B cell (primary cell): ENCODE data around the gene FXYD1. TPM values are rescaled to one million over a fixed set of nuclear protein-coding genes. Genes with fewer than 3 reads are reported as not detected.

Experiments used
- ATAC-seq: fragments of 200-7000 bp; cut with Tn5 transposase; one replicate; pipeline ENCODE4 v1.10.0; 2021; ENCODE audit warnings: low read depth, mild to moderate bottlenecking, moderate number of reproducible peaks, moderate library complexity
- CTCF ChIA-PET: fragments of 350-600 bp; sonication (Branson Sonifier 250); formaldehyde crosslinking; loops from one replicate; lab custom pipeline; 2021; ENCODE audit warnings: antibody characterized with exemption, inconsistent platforms; lab: Charles Lee
- POLR2A ChIA-PET: fragments of 350-600 bp; sonication (Branson Sonifier 250); formaldehyde crosslinking; loops from one replicate; lab custom pipeline; 2021; ENCODE audit warnings: antibody characterized with exemption; lab: Charles Lee
- DNase-seq: peaks from one replicate; pipeline ENCODE4 v3.0.0; 2013
- H2AFZ ChIP-seq: 2 replicates; pipeline ENCODE4 v1.6.1; 2012; ENCODE audit warnings: mild to moderate bottlenecking, low read depth, low read length; ENCODE audit not compliant: insufficient read depth, poor library complexity, severe bottlenecking
- H3K27ac ChIP-seq, 2 donors: 1 replicate in 1 of 2; 2 replicates in 1 of 2; pipeline ENCODE4 v1.5.1; 2012 to 2013; ENCODE audit warnings: low read length in 2 of 2, mild to moderate bottlenecking in 2 of 2, moderate library complexity in 1 of 2
- H3K27me3 ChIP-seq, 4 experiments: fragments of 200-600 bp in 1 of 4; sonication (generic) in 1 of 4; replicated peaks in 1 of 4; 1 replicate in 2 of 4; 2 replicates in 2 of 4; pipeline versions ENCODE4 v1.6.1 to v1.7.0; 2013 to 2016; ENCODE audit warnings: low read length in 3 of 4, mild to moderate bottlenecking in 2 of 4, mixed read lengths in 1 of 4, moderate library complexity in 1 of 4; ENCODE audit not compliant: insufficient read depth in 4 of 4, control insufficient read depth in 3 of 4; ENCODE audit errors: control extremely low read depth in 1 of 4
- H3K36me3 ChIP-seq, 2 experiments: replicated peaks in 1 of 2; 1 replicate in 1 of 2; 2 replicates in 1 of 2; pipeline versions ENCODE4 v1.6.1 to v1.7.1; 2013; ENCODE audit warnings: low read length in 1 of 2; ENCODE audit not compliant: insufficient read depth in 2 of 2, control insufficient read depth in 1 of 2; ENCODE audit errors: control extremely low read depth in 1 of 2, extremely low read depth in 1 of 2
- H3K4me1 ChIP-seq, 2 donors: fragments of 200-600 bp in 1 of 2; sonication (generic) in 1 of 2; 1 replicate in 1 of 2; 2 replicates in 1 of 2; pipeline versions ENCODE4 v1.5.1 to v1.6.1; 2013 to 2017; ENCODE audit warnings: low read length in 2 of 2; ENCODE audit not compliant: control insufficient read depth in 2 of 2, insufficient read depth in 2 of 2
- H3K4me2 ChIP-seq: replicated peaks from 2 replicates; pipeline ENCODE3; 2012; ENCODE audit warnings: mild to moderate bottlenecking, low read depth, low read length; ENCODE audit not compliant: poor library complexity, severe bottlenecking
- H3K4me3 ChIP-seq, 5 experiments: fragments of 200-600 bp in 1 of 5; sonication (generic) in 1 of 5; 1 replicate in 3 of 5; 2 replicates in 2 of 5; pipeline versions ENCODE4 v1.5.1 to v1.7.0; 2011 to 2016; ENCODE audit warnings: low read length in 4 of 5, mild to moderate bottlenecking in 4 of 5, low read depth in 2 of 5, control low read depth in 1 of 5, moderate library complexity in 1 of 5; ENCODE audit not compliant: insufficient read depth in 1 of 5; ENCODE audit errors: control extremely low read depth in 1 of 5, extremely low read depth in 1 of 5
- H3K79me2 ChIP-seq: fragments of 200-600 bp; sonication (generic); one replicate; pipeline ENCODE4 v1.6.0; 2016; ENCODE audit warnings: low read length; ENCODE audit not compliant: control insufficient read depth, insufficient read depth
- H3K9ac ChIP-seq: fragments of 200-600 bp; sonication (generic); 2 replicates; pipeline ENCODE4 v1.6.1; 2017; ENCODE audit warnings: mild to moderate bottlenecking, low read length, moderate library complexity
- H3K9me3 ChIP-seq, 3 donors: one replicate each; pipeline versions ENCODE4 v1.6.1 to v1.7.1; 2013; ENCODE audit warnings: low read length in 2 of 3; ENCODE audit not compliant: control insufficient read depth in 2 of 3, insufficient read depth in 1 of 3; ENCODE audit errors: control extremely low read depth in 1 of 3
- H4K20me1 ChIP-seq: 2 replicates; pipeline ENCODE4 v1.6.0; 2012; ENCODE audit warnings: mild to moderate bottlenecking, low read length; ENCODE audit not compliant: insufficient read depth, control insufficient read depth, poor library complexity, severe bottlenecking
- H3K27ac Mint-ChIP-seq: one replicate; pipeline ENCODE4 v1.8.0; 2021; ENCODE audit warnings: mixed read lengths
- H3K27me3 Mint-ChIP-seq: one replicate; pipeline ENCODE4 v1.8.0; 2021; ENCODE audit warnings: mixed read lengths
- H3K4me1 Mint-ChIP-seq: one replicate; pipeline ENCODE4 v1.8.0; 2021; ENCODE audit warnings: mixed read lengths
- H3K4me3 Mint-ChIP-seq: one replicate; pipeline ENCODE4 v1.8.0; 2021; ENCODE audit warnings: mixed read lengths
- H3K9me3 Mint-ChIP-seq: one replicate; pipeline ENCODE4 v1.8.0; 2022; ENCODE audit warnings: mixed read lengths; ENCODE audit not compliant: insufficient read depth
- CTCF ChIP-seq: fragments of 200-600 bp; IDR thresholded peaks from one replicate; pipeline ENCODE4 v1.8.0; 2022; ENCODE audit warnings: antibody characterized with exemption, mild to moderate bottlenecking
- EZH2 ChIP-seq: IDR thresholded peaks from 2 replicates; pipeline ENCODE4 v1.6.1; 2012; ENCODE audit warnings: borderline replicate concordance, low read depth, mild to moderate bottlenecking, moderate library complexity, low read length; ENCODE audit not compliant: insufficient read depth, poor library complexity, severe bottlenecking
- WGBS: methylation state at CpG from one replicate; pipeline ENCODE4 v1.1.5; 2013; ENCODE audit warnings: missing lambda C conversion rate; ENCODE audit not compliant: insufficient coverage; 5-methylcytosine and 5-hydroxymethylcytosine counted together
- intact Hi-C: fragments of 100-400 bp; cut with micrococcal nuclease; formaldehyde crosslinking; loops from one replicate; pipeline ENCODE4 v1.10.0; 2022
- polyA plus RNA-seq: library from polyadenylated mRNA; depleted of rRNA; stranded (reverse); fragments of >200 nt; gene quantifications from 2 replicates; pipeline ENCODE4 v1.2.3, GENCODE V29; 2012
- total RNA-seq, 2 donors: library from RNA; stranded (reverse); fragments of 120-200 nt in 1 of 2; gene quantifications; 1 replicate in 1 of 2; 2 replicates in 1 of 2; pipeline versions ENCODE4 v1.2.3 to v1.2.4, GENCODE V29; 2013 to 2022

Gene FXYD1
- total and polyA plus RNA-seq, 2 donors (not counting 1 experiment from before 2014, with no cell fraction given), result 3.1 to 4.7 TPM

GRCh38 chr19:35133826-35134225 lies 4.8 kb upstream of the FXYD1 start:
- DNase-seq (no peak), ATAC-seq (no peak)
- Histone ChIP-seq H3K9ac (no peak overlapping the region), H2AFZ (no peak overlapping the region), H3K36me3 (no peaks in the 10 kb centered on the region), H4K20me1 (no peaks in the 10 kb centered on the region), H3K4me1 (peaks cover 0 to 25% of the 10 kb centered on the region in 2 donors), H3K27ac (no peak overlapping the region), H3K9me3 (peaks cover 0 to 3% (median 0%) of the 10 kb centered on the region in 3 donors), H3K27me3 (no peaks in the 10 kb centered on the region), H3K4me2 (no peak overlapping the region), H3K4me3 (no peak overlapping the region), H3K79me2 (no peaks in the 10 kb centered on the region)
- peaks cover 3% of the 10 kb centered on the region for H3K9me3 Mint-ChIP-seq
- no peak overlapping the region for H3K4me3 Mint-ChIP-seq
- peaks cover 5% of the 10 kb centered on the region for H3K27me3 Mint-ChIP-seq
- TF ChIP-seq CTCF, result no peak
- TF ChIP-seq EZH2, result no peak
- intact Hi-C loops, result no loop called here
- peaks cover 21% of the 10 kb centered on the region for H3K4me1 Mint-ChIP-seq
- ChIA-PET CTCF (interaction anchor here (4.6 to 5.9 kb wide), 2 partner anchors 18 to 67 kb away, joined by 31 to 65 read pairs; partner anchors contain the start of gene FXYD3), POLR2A (no interaction called here)
- no peak overlapping the region for H3K27ac Mint-ChIP-seq
- 97% methylated on average over 6 of the region's 11 CpGs for WGBS

GRCh38 chr19:35134601-35135242 lies 3.9 kb upstream of the FXYD1 start, which contains the start of gene LGI4:
Gene LGI4 (minus strand): TSS chr19:35135059. CDS start chr19:35134680, 379 bp downstream.
- Histone ChIP-seq H3K9me3 (peaks cover 0 to 3% (median 0%) of the 10 kb centered on the region in 3 donors), H3K36me3 (no peaks in the 10 kb centered on the region), H3K4me1 (peaks cover 0 to 25% of the 10 kb centered on the region in 2 donors), H3K9ac (no peak within 1 kb of the TSS), H4K20me1 (no peaks in the 10 kb centered on the region), H3K4me3 (no peak within 1 kb of the TSS), H3K79me2 (no peaks in the 10 kb centered on the region), H3K27me3 (peaks cover 0 to 2% (median 0%) of the 10 kb centered on the region in 4 experiments), H2AFZ (no peak within 1 kb of the TSS), H3K4me2 (no peak within 1 kb of the TSS), H3K27ac (no peak within 1 kb of the TSS)
- 100% methylated on average over 3 of the region's 15 CpGs for WGBS
- POLR2A ChIA-PET, result interaction anchor here (0.7 kb wide), 1 partner anchor 55 kb away, joined by 6 read pairs; no protein-coding TSS in a partner anchor
- peaks cover 5% of the 10 kb centered on the region for H3K27me3 Mint-ChIP-seq
- DNase-seq (no peak), ATAC-seq (no peak)
- TF ChIP-seq EZH2, result no peak
- no peak for TF ChIP-seq CTCF
- CTCF ChIA-PET, result interaction anchor here (0.6 to 5.9 kb wide), 14 partner anchors 10 to 360 kb away, joined by 3 to 65 read pairs (median 6); partner anchors contain the start of genes FXYD3 and FXYD5
- intact Hi-C loops, result loop anchor here (1.0 kb wide), 3 partner anchors 10 to 67 kb away; no protein-coding TSS in a partner anchor
- no peak within 1 kb of the TSS for H3K4me3 Mint-ChIP-seq
- H3K9me3 Mint-ChIP-seq, result peaks cover 3% of the 10 kb centered on the region
- H3K4me1 Mint-ChIP-seq, result peaks cover 21% of the 10 kb centered on the region
- H3K27ac Mint-ChIP-seq, result peak within 1 kb of the TSS; percentile 75
